H9 (cell line): ENCODE measurements around the gene HOXA2. TPM values are rescaled to one million over a fixed set of nuclear protein-coding genes. Genes with fewer than 3 reads are reported as not detected.
A peak's percentile ranks its signal among the peaks of the same experiment; 100 is the strongest.

Source experiments
- DNase-seq: peaks from one replicate; pipeline ENCODE4 v3.0.0-alpha.2; 2017
- H2AFZ ChIP-seq: one replicate; pipeline ENCODE4 v1.6.1; 2013; ENCODE audit warnings: mild to moderate bottlenecking, low read length, control low read depth, moderate library complexity
- H2AK5ac ChIP-seq: 2 replicates; pipeline ENCODE4 v1.6.1; 2013; ENCODE audit warnings: low read length, control low read depth, mixed read lengths; ENCODE audit not compliant: insufficient read length
- H2BK120ac ChIP-seq: one replicate; pipeline ENCODE4 v1.6.1; 2013; ENCODE audit warnings: low read depth, mild to moderate bottlenecking, low read length, control low read depth, inconsistent platforms; ENCODE audit not compliant: poor library complexity, severe bottlenecking
- H2BK12ac ChIP-seq: 2 replicates; pipeline ENCODE4 v1.6.1; 2013; ENCODE audit warnings: low read length, control low read depth, mixed read lengths, low read depth; ENCODE audit not compliant: insufficient read length
- H2BK15ac ChIP-seq: 2 replicates; pipeline ENCODE4 v1.6.1; 2013; ENCODE audit warnings: low read depth, low read length, control low read depth
- H2BK20ac ChIP-seq: one replicate; pipeline ENCODE4 v1.6.1; 2013; ENCODE audit warnings: low read depth, mild to moderate bottlenecking, low read length, control low read depth, inconsistent platforms; ENCODE audit not compliant: poor library complexity, severe bottlenecking
- H2BK5ac ChIP-seq: 2 replicates; pipeline ENCODE4 v1.6.1; 2013; ENCODE audit warnings: low read length, control low read depth, mixed read lengths; ENCODE audit not compliant: insufficient read length
- H3K14ac ChIP-seq: 2 replicates; pipeline ENCODE4 v1.6.1; 2013; ENCODE audit warnings: low read length, control low read depth; ENCODE audit not compliant: insufficient read depth
- H3K18ac ChIP-seq: 2 replicates; pipeline ENCODE4 v1.6.1; 2013; ENCODE audit warnings: low read depth, mild to moderate bottlenecking, mixed read lengths, low read length, control low read depth; ENCODE audit not compliant: insufficient read length
- H3K23ac ChIP-seq: 2 replicates; pipeline ENCODE4 v1.6.1; 2013; ENCODE audit warnings: low read length, control low read depth, mixed read lengths, low read depth; ENCODE audit not compliant: insufficient read length
- H3K23me2 ChIP-seq: 2 replicates; pipeline ENCODE4 v1.6.1; 2013; ENCODE audit warnings: low read depth, mild to moderate bottlenecking, mixed read lengths, low read length, control low read depth; ENCODE audit not compliant: insufficient read length, poor library complexity, severe bottlenecking
- H3K27ac ChIP-seq: 2 replicates; pipeline ENCODE4 v1.5.1; 2013; ENCODE audit warnings: low read length, control low read depth, mixed read lengths, low read depth; ENCODE audit not compliant: insufficient read length
- H3K27me3 ChIP-seq: 2 replicates; pipeline ENCODE4 v1.6.1; 2013; ENCODE audit warnings: low read length, control low read depth, inconsistent platforms; ENCODE audit not compliant: insufficient read depth
- H3K4ac ChIP-seq: 2 replicates; pipeline ENCODE4 v1.6.1; 2013; ENCODE audit warnings: low read depth, mild to moderate bottlenecking, control low read depth, inconsistent platforms, low read length, moderate library complexity
- H3K4me1 ChIP-seq: 2 replicates; pipeline ENCODE4 v1.6.1; 2013; ENCODE audit warnings: low read length, control low read depth, inconsistent platforms; ENCODE audit not compliant: insufficient read depth
- H3K4me2 ChIP-seq: 2 replicates; pipeline ENCODE4 v1.6.1; 2013; ENCODE audit warnings: low read length, control low read depth, mixed read lengths; ENCODE audit not compliant: insufficient read length, insufficient read depth
- H3K56ac ChIP-seq: 2 replicates; pipeline ENCODE4 v1.6.1; 2013; ENCODE audit warnings: low read depth, mild to moderate bottlenecking, mixed read lengths, low read length, control low read depth; ENCODE audit not compliant: insufficient read length
- H3K79me1 ChIP-seq: 2 replicates; pipeline ENCODE4 v1.6.1; 2013; ENCODE audit warnings: low read depth, mild to moderate bottlenecking, moderate library complexity, low read length, control low read depth, inconsistent platforms; ENCODE audit not compliant: insufficient read depth, poor library complexity, severe bottlenecking
- H3K79me2 ChIP-seq: 2 replicates; pipeline ENCODE4 v1.6.1; 2013; ENCODE audit warnings: low read length, control low read depth, inconsistent platforms; ENCODE audit not compliant: insufficient read depth
- H3K9ac ChIP-seq: 2 replicates; pipeline ENCODE4 v1.6.1; 2013; ENCODE audit warnings: low read length, control low read depth, mixed read lengths; ENCODE audit not compliant: insufficient read length; ENCODE audit errors: extremely low read depth
- H3K9me3 ChIP-seq: one replicate; pipeline ENCODE4 v1.6.1; 2013; ENCODE audit warnings: low read depth, low read length, inconsistent platforms; ENCODE audit not compliant: control insufficient read depth
- H3T11ph ChIP-seq: one replicate; pipeline ENCODE4 v1.6.1; 2013; ENCODE audit warnings: mild to moderate bottlenecking, low read length, control low read depth, inconsistent platforms
- H4K20me1 ChIP-seq: one replicate; pipeline ENCODE4 v1.6.1; 2013; ENCODE audit not compliant: control insufficient read depth, insufficient read length, insufficient read depth
- H4K5ac ChIP-seq: 2 replicates; pipeline ENCODE4 v1.6.1; 2013; ENCODE audit warnings: low read depth, mild to moderate bottlenecking, mixed read lengths, low read length, control low read depth; ENCODE audit not compliant: insufficient read length
- H4K8ac ChIP-seq: replicated peaks from 2 replicates; pipeline ENCODE4 v1.6.1; 2013; ENCODE audit warnings: low read length, control low read depth, mixed read lengths, low read depth; ENCODE audit not compliant: insufficient read length
- H4K91ac ChIP-seq: 2 replicates; pipeline ENCODE4 v1.6.1; 2013; ENCODE audit warnings: low read depth, mild to moderate bottlenecking, moderate library complexity, mixed read lengths, low read length, control low read depth; ENCODE audit not compliant: insufficient read length
- H3K27ac Mint-ChIP-seq, 3 experiments: 2 replicates in 2 of 3; 3 replicates in 1 of 3; pipeline ENCODE4 v1.8.0; 2020 to 2021; ENCODE audit warnings: mixed read lengths in 3 of 3, mild to moderate bottlenecking in 1 of 3, moderate library complexity in 1 of 3
- H3K27me3 Mint-ChIP-seq: 2 replicates; pipeline ENCODE4 v1.8.0; 2021; ENCODE audit warnings: low read depth, mild to moderate bottlenecking, moderate library complexity, mixed read lengths
- H3K36me3 Mint-ChIP-seq, 3 experiments: 2 replicates in 2 of 3; 3 replicates in 1 of 3; pipeline ENCODE4 v1.8.0; 2020 to 2021; ENCODE audit warnings: low read depth in 3 of 3, mixed read lengths in 3 of 3; ENCODE audit not compliant: insufficient read depth in 1 of 3
- H3K4me1 Mint-ChIP-seq, 2 experiments: 2 replicates each; pipeline ENCODE4 v1.8.0; 2020; ENCODE audit warnings: mixed read lengths in 2 of 2
- H3K4me3 Mint-ChIP-seq, 2 experiments: 2 replicates in 1 of 2; 3 replicates in 1 of 2; pipeline ENCODE4 v1.8.0; 2020 to 2021; ENCODE audit warnings: mild to moderate bottlenecking in 2 of 2, mixed read lengths in 2 of 2, moderate library complexity in 1 of 2
- H3K9me3 Mint-ChIP-seq, 2 experiments: 2 replicates in 1 of 2; 3 replicates in 1 of 2; pipeline ENCODE4 v1.8.0; 2020; ENCODE audit warnings: mild to moderate bottlenecking in 2 of 2, mixed read lengths in 2 of 2, moderate library complexity in 1 of 2
- CTCF ChIP-seq: fragments of 200-600 bp; sonication (generic); conservative IDR thresholded peaks from 3 replicates; pipeline ENCODE4 v1.8.0; 2021; ENCODE audit warnings: antibody characterized with exemption, mild to moderate bottlenecking
- WGBS: extraction: QIAGEN DNeasy Blood & Tissue Kit; methylation state at CpG from one replicate; pipeline ENCODE4 v1.1.7; 2013; ENCODE audit warnings: missing lambda C conversion rate, low lambda C conversion rate, mixed read lengths; ENCODE audit not compliant: insufficient read length; ENCODE audit errors: extremely low coverage; 5-methylcytosine and 5-hydroxymethylcytosine counted together
- total RNA-seq: library from RNA; stranded (reverse); gene quantifications from 2 replicates; pipeline ENCODE4 v1.2.1, GENCODE V29; 2021

HOXA2 gene
- total RNA-seq, 1 experiment from 2014 or later = not detected

GRCh38 chr7:27103489-27104226, 1.2 kb upstream of the HOXA2 start:
- H3K56ac ChIP-seq = no peak overlapping the region
- H3K23me2 ChIP-seq = no peaks in the 10 kb centered on the region
- no peaks in the 10 kb centered on the region for H3K36me3 Mint-ChIP-seq
- no peak overlapping the region for H2AK5ac ChIP-seq
- H4K8ac ChIP-seq = no peak overlapping the region
- no peak overlapping the region for H3K4ac ChIP-seq
- no peak overlapping the region for H2BK12ac ChIP-seq
- H3K27ac ChIP-seq = no peak overlapping the region
- H4K5ac ChIP-seq = no peak overlapping the region
- no peak overlapping the region for H3T11ph ChIP-seq
- WGBS = no CpG with 5 or more reads among the region's 35 CpGs
- no peak overlapping the region for H3K14ac ChIP-seq
- no peak overlapping the region for H3K23ac ChIP-seq
- no peak overlapping the region for H2AFZ ChIP-seq
- H4K20me1 ChIP-seq = peaks cover 2% of the 10 kb centered on the region
- H3K4me1 Mint-ChIP-seq = peaks cover 13 to 44% of the 10 kb centered on the region in 2 experiments
- no peak overlapping the region for H3K27ac Mint-ChIP-seq
- H3K4me2 ChIP-seq = no peak overlapping the region
- TF ChIP-seq CTCF = no peak
- peaks cover 8 to 22% of the 10 kb centered on the region in 2 experiments for H3K9me3 Mint-ChIP-seq
- H3K79me2 ChIP-seq = no peaks in the 10 kb centered on the region
- no peaks in the 10 kb centered on the region for H3K4me1 ChIP-seq
- no peak overlapping the region for H2BK120ac ChIP-seq
- no peak overlapping the region for H3K18ac ChIP-seq
- H3K9me3 ChIP-seq = no peaks in the 10 kb centered on the region
- H3K79me1 ChIP-seq = no peaks in the 10 kb centered on the region
- no peak overlapping the region for H2BK20ac ChIP-seq
- no peak overlapping the region for H2BK15ac ChIP-seq
- H4K91ac ChIP-seq = no peak overlapping the region
- no peak overlapping the region for H3K9ac ChIP-seq
- H2BK5ac ChIP-seq = no peak overlapping the region
- H3K4me3 Mint-ChIP-seq = peak overlapping the region in 1 of 2 experiments; percentile 11; a peak in 1 of 5 replicates
- H3K27me3 ChIP-seq = peaks cover 98% of the 10 kb centered on the region
- H3K27me3 Mint-ChIP-seq = peaks cover 100% of the 10 kb centered on the region
- no peak for DNase-seq
